CD4-positive, alpha-beta T cell treated with Interleukin-1 beta for 1 hour (primary cell): Measurements from ENCODE around the gene KIF21A.

ENCODE experiments used
- DNase-seq, 2 donors: peaks; one replicate each; pipeline ENCODE4 v3.0.0-alpha.2; 2020 to 2022

Gene KIF21A

DNA sequence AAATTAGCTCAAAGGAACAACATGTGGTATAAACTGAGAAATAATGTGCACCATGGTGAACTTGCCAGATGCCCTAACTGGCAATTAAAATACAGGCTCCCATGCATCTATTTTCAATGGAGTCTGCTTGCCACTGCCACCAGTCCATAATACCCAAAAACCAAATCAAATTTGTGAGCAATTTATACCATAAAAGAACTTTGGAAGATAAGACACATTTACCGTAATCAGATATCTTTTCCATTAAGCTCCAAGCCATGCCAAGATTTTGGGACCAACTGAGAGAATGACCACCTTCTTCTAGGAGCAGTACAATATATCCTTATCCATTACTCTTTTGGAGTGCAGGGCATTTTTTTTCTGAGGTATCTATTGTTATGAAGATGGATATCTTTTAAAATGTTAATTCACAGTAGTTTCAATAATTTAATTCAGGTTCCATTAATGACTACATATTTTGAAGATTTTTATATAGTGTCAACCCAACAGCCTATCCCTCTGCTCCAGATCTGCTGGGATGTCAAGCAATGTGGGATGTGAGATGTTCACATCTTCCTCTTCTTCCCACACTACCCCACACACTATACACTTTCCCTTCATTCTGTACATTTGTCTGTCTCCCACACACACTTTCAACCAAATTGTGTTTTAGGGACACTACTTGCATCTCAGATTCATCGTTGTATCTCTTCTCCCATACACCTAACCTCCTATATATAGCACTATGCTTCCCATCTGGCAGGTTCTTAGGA is 53.3 kb downstream of the KIF21A start:
- DNase-seq = no peak

DNA sequence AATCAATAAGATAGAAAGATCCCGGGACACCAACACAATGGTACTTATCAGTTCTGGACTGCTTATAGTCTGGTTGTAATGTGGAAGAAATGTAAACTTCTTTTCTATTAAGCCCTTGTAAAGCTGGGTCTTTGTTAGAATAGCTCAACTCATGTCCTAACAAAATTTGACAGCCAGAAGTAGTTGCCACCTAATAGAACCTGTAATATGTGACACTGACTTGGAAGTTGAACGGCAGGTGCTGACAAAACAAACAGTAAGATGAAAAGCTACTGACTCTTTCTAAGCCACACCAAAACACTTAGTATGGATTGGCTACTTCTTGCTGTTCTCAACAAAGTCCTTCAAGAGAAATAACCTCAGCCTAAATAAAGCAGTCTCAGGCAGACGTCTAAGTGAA is 56.6 kb downstream of the KIF21A start:
- no peak for DNase-seq

DNA sequence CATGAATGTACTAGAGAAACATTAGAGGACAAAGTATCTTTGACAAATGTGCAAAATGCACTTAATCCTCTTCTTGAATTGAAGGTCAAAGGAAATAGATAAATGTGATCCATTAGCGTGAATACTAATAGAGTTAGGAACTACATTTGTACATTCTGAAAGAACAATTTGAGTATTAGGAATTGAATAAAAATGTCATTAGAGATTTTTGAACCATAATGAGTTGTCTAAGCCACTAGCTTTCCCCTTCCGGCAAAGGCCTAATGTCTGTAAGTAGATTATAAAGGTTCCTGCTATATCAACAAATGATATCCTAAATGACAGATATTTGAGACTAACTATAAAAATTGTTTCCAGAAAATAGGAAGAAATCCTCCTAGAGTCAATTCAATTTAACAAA is 59.8 kb downstream of the KIF21A start:
- DNase-seq = no peak

DNA sequence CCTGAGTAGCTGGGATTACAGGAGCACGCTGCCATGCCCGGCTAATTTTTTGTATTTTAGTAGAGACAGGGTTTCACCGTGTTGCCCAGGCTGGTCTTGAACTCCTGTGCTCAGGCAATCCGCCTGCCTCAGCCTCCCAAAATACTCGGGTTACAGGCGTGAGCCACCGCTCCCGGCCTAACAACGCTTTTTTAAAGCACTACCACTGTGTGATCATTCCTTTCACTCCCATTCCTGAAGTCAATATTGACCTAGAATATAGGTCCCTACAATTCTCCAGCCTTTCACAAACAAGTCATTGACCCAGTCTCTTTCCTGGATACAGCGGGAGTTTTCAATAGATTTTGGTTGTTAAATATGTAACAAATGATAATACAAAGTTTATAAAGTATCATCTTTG is 62.8 kb downstream of the KIF21A start:
- no peak for DNase-seq

DNA sequence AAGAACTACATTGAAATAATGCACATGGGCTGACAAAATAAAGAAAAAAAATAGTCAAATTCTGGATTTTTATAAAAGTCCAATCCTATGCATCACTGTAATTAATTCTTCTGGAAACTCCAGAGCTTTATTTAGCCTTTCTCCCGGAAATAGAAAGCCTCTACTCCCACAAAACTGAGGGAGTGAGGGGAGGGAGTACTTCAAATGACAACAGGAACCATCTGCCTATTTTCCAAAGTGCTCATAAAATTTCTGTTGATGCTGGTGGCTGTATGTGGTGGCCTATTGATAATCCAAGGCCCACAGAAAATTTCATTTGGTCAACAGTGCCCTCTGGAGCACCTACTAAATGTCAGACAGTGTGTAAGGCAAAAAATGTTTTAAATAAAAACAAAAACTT is 64.6 kb downstream of the KIF21A start:
- no peak for DNase-seq

DNA sequence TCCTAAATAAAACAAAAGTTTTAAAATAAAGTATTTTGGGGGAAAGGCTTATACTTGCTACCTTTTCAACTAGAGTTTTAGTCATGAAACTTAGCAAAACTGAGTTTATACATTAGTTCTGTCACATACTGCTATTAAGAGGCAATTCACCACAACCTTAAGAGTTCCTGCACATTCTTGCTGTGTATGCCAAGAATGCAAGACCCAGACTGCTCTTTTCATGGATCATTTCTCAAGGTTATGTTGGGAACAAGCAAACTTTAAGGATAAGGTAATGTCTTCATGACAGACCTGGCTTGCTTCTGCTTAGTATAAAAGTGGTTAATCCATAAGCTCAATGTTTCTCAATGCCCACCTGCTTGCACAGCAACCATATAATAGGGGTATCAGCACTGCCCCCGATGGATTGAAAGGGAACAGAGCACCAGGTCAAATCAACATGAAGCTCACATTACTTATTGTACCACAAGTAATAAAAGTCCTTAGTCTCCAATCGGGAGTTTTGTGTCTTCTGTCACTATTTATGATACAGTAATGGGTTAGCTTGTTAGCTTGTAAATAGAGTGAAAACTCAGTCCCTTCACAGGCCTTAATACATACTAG is 67.6 kb downstream of the KIF21A start:
- DNase-seq = no peak

DNA sequence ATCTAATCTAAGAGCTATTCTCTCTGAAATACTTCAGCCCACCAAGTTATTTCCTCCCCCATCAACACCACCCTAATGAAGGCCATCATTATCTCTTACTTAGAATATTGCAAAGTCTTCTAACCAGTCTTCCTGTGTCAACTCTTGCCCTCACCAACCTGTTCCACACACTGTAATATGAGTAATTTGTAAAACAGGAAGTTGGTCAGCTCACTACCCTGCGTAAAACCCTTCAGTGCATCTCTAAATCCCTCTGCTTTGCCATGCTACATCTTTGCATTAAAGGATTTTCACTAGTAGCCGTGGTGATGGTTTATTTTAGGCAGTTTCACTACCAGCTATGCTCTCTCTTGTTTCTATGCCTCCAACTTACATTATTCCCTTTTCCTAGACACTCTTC is 70.0 kb downstream of the KIF21A start:
- peak; percentile 3 to 32 for DNase-seq

- DNase-seq = no peak
Observed at GRCh38 chr12:39372204-39372925, 70.6 kb downstream of the KIF21A start.

- DNase-seq = no peak
Observed at GRCh38 chr12:39369756-39370155, 73.2 kb downstream of the KIF21A start.

GRCh38 chr12:39368891-39369290 is 74.0 kb downstream of the KIF21A start:
- no peak for DNase-seq

DNA sequence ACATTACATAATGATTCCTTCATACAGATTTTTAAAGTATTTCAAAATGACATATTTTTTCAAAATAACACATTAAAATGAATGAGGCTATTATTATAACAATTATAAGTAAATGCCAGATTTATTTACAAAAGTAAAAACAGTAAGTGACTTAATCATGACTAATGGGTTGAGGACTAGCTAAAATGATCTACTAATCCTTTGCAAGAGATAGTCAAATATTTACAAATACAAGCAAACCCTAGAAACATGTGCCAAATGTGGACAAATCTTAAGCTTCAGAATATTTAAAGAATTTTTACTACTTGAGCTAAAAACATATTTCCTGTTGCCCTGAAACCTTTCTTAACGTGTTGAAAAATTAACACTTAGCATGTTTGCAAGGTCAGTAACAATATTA is 74.8 kb downstream of the KIF21A start:
- DNase-seq = no peak

DNA sequence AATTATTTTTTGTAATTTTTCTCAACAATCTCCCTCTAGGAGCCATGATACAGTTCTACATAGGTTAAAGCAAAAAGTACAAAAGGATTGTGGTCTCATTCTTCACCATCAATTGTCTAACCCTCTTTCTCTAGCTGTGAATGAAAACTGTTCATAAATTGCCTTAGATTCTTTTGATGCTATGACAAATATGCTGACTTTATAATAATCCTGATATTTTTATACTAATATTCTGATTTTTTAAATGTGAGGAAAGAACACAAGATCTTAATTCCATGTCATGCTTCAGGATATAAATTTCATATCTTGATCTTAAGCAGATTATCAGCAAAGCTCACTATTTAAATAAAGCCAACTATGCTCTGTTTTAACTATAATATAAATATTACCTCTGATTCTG is 75.4 kb downstream of the KIF21A start:
- DNase-seq = no peak

GRCh38 chr12:39365364-39366001 is 77.4 kb downstream of the KIF21A start:
- no peak for DNase-seq

- no peak for DNase-seq
Observed at GRCh38 chr12:39364196-39364595, 78.7 kb downstream of the KIF21A start.

- no peak for DNase-seq
Observed at GRCh38 chr12:39359645-39360044, 83.3 kb downstream of the KIF21A start.

DNA sequence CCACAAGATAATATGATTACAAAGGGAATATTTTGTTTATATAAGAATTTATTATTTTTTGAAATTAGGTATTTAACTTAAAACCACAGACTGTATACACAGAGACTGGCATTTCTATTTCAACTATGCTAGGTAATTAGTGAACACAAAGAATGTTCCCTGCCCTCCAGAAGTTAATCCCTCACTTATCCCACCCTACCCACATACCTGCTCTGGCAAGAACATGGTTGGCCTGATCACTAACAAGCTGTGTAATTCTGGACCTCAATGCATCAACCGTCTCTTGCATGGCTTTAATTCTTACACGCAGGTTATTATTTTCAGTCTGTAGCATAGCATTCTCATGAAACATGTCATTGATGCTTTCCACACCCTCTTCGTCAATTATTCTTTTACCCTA is 85.9 kb downstream of the KIF21A start:
- no peak for DNase-seq

- no peak for DNase-seq
Observed at GRCh38 chr12:39355841-39356240, 87.1 kb downstream of the KIF21A start.

DNA sequence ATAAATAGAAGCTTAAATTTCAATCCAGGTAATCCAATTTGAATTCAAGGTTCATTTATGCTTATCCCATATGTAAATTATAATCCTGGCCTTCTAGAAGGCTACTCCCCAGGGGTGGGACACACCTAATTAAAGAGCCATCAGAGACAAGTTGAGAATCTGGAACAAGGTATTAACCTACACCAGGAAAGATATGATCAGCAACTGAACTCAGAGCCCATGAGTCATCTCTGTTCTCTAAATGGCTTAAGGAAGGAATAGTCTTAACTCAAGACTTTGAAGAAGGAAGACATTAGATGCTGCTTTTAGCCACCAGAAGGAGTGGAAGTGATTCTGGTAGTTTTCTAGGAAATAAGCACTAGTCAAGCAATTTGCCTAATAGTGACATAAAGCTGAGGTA is 88.0 kb downstream of the KIF21A start:
- DNase-seq = no peak

GRCh38 chr12:39352471-39353017 is 90.4 kb downstream of the KIF21A start:
- DNase-seq = no peak

GRCh38 chr12:39351153-39351552 is 91.8 kb downstream of the KIF21A start:
- DNase-seq = no peak

- DNase-seq = no peak
Observed at GRCh38 chr12:39348941-39349626, 93.8 kb downstream of the KIF21A start.

GRCh38 chr12:39348523-39348922 is 94.4 kb downstream of the KIF21A start:
- no peak for DNase-seq

- no peak for DNase-seq
Observed at GRCh38 chr12:39344926-39345325, 98.0 kb downstream of the KIF21A start.
